Measurements from ENCODE around the gene MOK. TPM values are rescaled to one million over a fixed set of nuclear protein-coding genes. Genes with fewer than 3 reads are reported as not detected.

The MOK gene
- total RNA-seq, 3 donors from 2014 or later (not counting 1 experiment from before 2014, with no cell fraction given): 3.9 to 6.5 (median 4.7) TPM

DNA sequence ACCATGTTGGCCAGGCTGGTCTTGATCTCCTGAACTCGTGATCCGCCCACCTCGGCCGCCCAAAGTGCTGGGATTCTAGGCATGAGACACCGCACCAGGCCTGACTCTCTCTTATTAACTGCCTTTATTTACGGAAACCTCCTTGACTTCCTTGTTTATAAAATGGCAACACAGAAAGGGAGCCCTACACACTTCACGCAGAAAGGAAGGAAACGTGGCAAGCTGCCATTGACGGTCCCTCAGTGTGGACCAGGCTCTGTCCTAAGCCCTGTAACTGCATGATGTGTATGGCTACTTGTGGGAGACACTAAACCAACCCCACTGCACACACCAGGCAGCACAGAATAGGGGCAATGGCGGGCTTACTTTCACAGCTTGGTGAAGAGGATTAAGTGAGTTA lies 46.1 kb upstream of the MOK start:
- Mint-ChIP-seq H3K9me3 (no peaks in the 10 kb centered on the region), H3K4me1 (peaks cover 0 to 3% of the 10 kb centered on the region in 2 donors), H3K36me3 (peaks cover 12% of the 10 kb centered on the region), H3K4me3 (no peak overlapping the region), H3K27me3 (ENCODE audit: low read depth in 2 of 2) (no peaks in the 10 kb centered on the region), H3K27ac (no peak overlapping the region)
- DNase-seq (no peak), ATAC-seq (no peak)
- Histone ChIP-seq H3K9me3 (ENCODE audit: control insufficient read depth, insufficient read depth, low read length) (no peaks in the 10 kb centered on the region), H3K4me3 (ENCODE audit: low read length) (no peak overlapping the region), H3K4me1 (ENCODE audit: control insufficient read depth, insufficient read depth, low read length) (no peaks in the 10 kb centered on the region), H3K27me3 (ENCODE audit: control insufficient read depth, insufficient read depth, low read length) (no peaks in the 10 kb centered on the region), H3K36me3 (ENCODE audit: control insufficient read depth, insufficient read depth, low read length) (peaks cover 56% of the 10 kb centered on the region), H3K27ac (ENCODE audit: low read length) (no peak overlapping the region)
- WGBS (ENCODE audit: insufficient coverage): 96% methylated on average over 10 of the region's 10 CpGs
- intact Hi-C loops (cut with micrococcal nuclease): no loop called here
- TF ChIP-seq, protein P1, sequence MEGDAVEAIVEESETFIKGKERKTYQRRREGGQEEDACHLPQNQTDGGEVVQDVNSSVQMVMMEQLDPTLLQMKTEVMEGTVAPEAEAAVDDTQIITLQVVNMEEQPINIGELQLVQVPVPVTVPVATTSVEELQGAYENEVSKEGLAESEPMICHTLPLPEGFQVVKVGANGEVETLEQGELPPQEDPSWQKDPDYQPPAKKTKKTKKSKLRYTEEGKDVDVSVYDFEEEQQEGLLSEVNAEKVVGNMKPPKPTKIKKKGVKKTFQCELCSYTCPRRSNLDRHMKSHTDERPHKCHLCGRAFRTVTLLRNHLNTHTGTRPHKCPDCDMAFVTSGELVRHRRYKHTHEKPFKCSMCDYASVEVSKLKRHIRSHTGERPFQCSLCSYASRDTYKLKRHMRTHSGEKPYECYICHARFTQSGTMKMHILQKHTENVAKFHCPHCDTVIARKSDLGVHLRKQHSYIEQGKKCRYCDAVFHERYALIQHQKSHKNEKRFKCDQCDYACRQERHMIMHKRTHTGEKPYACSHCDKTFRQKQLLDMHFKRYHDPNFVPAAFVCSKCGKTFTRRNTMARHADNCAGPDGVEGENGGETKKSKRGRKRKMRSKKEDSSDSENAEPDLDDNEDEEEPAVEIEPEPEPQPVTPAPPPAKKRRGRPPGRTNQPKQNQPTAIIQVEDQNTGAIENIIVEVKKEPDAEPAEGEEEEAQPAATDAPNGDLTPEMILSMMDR (IDR thresholded peaks at IDR 0.05): no peak

DNA sequence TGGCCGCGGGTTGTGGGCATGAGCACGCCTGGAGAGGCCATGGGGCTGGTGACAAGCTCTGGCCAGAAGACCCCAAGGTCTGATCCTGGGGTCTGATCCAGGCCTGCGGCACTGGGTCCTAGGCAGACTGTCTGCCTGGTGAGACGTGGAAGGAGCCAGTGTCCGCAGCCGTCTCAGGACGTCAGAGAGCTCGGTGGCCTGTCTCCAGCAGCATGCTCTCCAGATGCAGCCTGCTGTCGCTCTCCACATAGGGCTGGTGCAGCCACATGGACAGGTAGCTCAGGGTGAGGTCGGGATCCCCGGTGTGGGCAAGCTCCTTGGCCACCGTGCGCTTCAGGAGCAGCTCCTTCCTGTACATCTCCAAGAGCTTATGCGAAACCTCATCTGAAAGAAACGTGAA lies 43.4 kb upstream of the MOK start:
- ATAC-seq: no peak
- Histone ChIP-seq H3K4me1 (ENCODE audit: control insufficient read depth, insufficient read depth, low read length) (no peaks in the 10 kb centered on the region), H3K27ac (ENCODE audit: low read length) (no peak overlapping the region), H3K4me3 (ENCODE audit: low read length) (no peak overlapping the region), H3K36me3 (ENCODE audit: control insufficient read depth, insufficient read depth, low read length) (peaks cover 57% of the 10 kb centered on the region), H3K27me3 (ENCODE audit: control insufficient read depth, insufficient read depth, low read length) (no peaks in the 10 kb centered on the region), H3K9me3 (ENCODE audit: control insufficient read depth, insufficient read depth, low read length) (no peaks in the 10 kb centered on the region)
- no peak overlapping the region for H3K27ac Mint-ChIP-seq
- H3K27me3 Mint-ChIP-seq (ENCODE audit: low read depth in 2 of 2): no peaks in the 10 kb centered on the region
- DNase-seq: no peak
- WGBS (ENCODE audit: insufficient coverage): 96% methylated on average over 16 of the region's 16 CpGs
- no peak overlapping the region for H3K4me3 Mint-ChIP-seq
- peaks cover 0 to 3% of the 10 kb centered on the region in 2 donors for H3K4me1 Mint-ChIP-seq
- H3K36me3 Mint-ChIP-seq: peaks cover 12% of the 10 kb centered on the region
- H3K9me3 Mint-ChIP-seq: no peaks in the 10 kb centered on the region
- intact Hi-C loops (cut with micrococcal nuclease): no loop called here
- TF ChIP-seq, protein P1 (IDR thresholded peaks at IDR 0.05): no peak

DNA sequence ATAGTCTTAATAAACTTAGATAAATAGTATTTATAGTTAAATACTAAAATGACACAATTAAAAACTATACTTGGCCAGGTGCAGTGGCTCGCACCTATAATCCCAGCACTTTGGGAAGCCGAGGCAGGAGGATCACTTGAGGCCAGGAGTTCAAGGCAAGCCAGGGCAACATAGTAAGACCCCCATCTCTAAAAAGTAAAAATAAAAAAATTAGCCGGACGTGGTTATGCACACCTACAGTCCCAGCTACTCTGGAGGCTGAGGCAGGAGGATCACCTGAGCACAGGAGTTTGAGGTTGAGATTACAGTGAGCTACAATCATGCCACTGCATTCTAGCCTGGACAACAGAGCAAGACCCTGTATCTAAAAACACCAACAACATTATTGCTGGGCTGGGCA lies 41.7 kb upstream of the MOK start:
- H3K4me1 ChIP-seq (ENCODE audit: control insufficient read depth, insufficient read depth, low read length): no peaks in the 10 kb centered on the region
- intact Hi-C loops (cut with micrococcal nuclease): no loop called here
- no peaks in the 10 kb centered on the region for H3K27me3 ChIP-seq (ENCODE audit: control insufficient read depth, insufficient read depth, low read length)
- H3K36me3 ChIP-seq (ENCODE audit: control insufficient read depth, insufficient read depth, low read length): peaks cover 49% of the 10 kb centered on the region
- H3K4me3 Mint-ChIP-seq: no peak overlapping the region
- 98% methylated on average over 4 of the region's 4 CpGs for WGBS (ENCODE audit: insufficient coverage)
- H3K27ac Mint-ChIP-seq: no peak overlapping the region
- DNase-seq (no peak), ATAC-seq (no peak)
- H3K27me3 Mint-ChIP-seq (ENCODE audit: low read depth in 2 of 2): no peaks in the 10 kb centered on the region
- no peaks in the 10 kb centered on the region for H3K9me3 ChIP-seq (ENCODE audit: control insufficient read depth, insufficient read depth, low read length)
- peaks cover 12% of the 10 kb centered on the region for H3K36me3 Mint-ChIP-seq
- TF ChIP-seq, protein P1 (IDR thresholded peaks at IDR 0.05): no peak
- H3K4me1 Mint-ChIP-seq: no peaks in the 10 kb centered on the region
- no peak overlapping the region for H3K27ac ChIP-seq (ENCODE audit: low read length)
- no peaks in the 10 kb centered on the region for H3K9me3 Mint-ChIP-seq
- no peak overlapping the region for H3K4me3 ChIP-seq (ENCODE audit: low read length)

DNA sequence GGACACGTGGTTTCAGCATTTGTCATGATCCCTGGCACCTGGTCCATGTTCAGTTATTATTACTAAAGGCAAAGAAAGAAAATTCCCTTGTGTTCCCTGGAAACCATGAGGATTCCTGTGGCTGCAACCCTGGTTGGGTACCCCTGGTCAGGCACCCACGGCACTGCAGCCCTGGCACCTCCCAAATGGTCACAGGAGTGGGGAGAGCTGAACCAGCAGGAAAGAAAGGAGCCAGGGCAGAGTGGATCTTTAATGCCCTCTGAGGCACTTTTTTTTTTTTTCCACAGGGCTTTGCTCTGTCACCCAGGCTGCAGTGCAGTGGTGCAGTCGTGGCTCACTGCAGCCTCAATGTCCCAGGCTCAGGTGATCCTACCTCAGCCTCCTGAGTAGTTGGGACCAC lies 40.3 kb upstream of the MOK start:
- ATAC-seq (no peak), DNase-seq (no peak)
- Mint-ChIP-seq H3K27ac (no peak overlapping the region), H3K4me1 (no peaks in the 10 kb centered on the region), H3K9me3 (no peaks in the 10 kb centered on the region), H3K36me3 (peaks cover 12% of the 10 kb centered on the region), H3K4me3 (no peak overlapping the region), H3K27me3 (ENCODE audit: low read depth in 2 of 2) (no peaks in the 10 kb centered on the region)
- WGBS (ENCODE audit: insufficient coverage): 92% methylated on average over 3 of the region's 3 CpGs
- TF ChIP-seq, protein P1 (IDR thresholded peaks at IDR 0.05): no peak
- H3K9me3 ChIP-seq (ENCODE audit: control insufficient read depth, insufficient read depth, low read length): no peaks in the 10 kb centered on the region
- H3K4me3 ChIP-seq (ENCODE audit: low read length): no peak overlapping the region
- no peak overlapping the region for H3K27ac ChIP-seq (ENCODE audit: low read length)
- H3K4me1 ChIP-seq (ENCODE audit: control insufficient read depth, insufficient read depth, low read length): no peaks in the 10 kb centered on the region
- peaks cover 51% of the 10 kb centered on the region for H3K36me3 ChIP-seq (ENCODE audit: control insufficient read depth, insufficient read depth, low read length)
- H3K27me3 ChIP-seq (ENCODE audit: control insufficient read depth, insufficient read depth, low read length): no peaks in the 10 kb centered on the region
- intact Hi-C loops (cut with micrococcal nuclease): no loop called here

All from natural killer cell (primary cell).